NCI-H1694 (cell line): ENCODE results near the gene B4GALT3.

ENCODE experiments used
- DNase-seq: peaks from one replicate; lab custom pipeline; 2025; lab: John Stamatoyannopoulos, UW

Gene B4GALT3

GRCh38 chr1:161188381-161188780 is 11.1 kb upstream of the B4GALT3 start:
- no peak for DNase-seq

- no peak for DNase-seq
These were observed 10.0 kb upstream of the B4GALT3 start for GRCh38 chr1:161187311-161187710.

- no peak for DNase-seq
These were observed 8.5 kb upstream of the B4GALT3 start for GRCh38 chr1:161185732-161186311.

- peak; percentile 96 for DNase-seq
These were observed 8.0 kb upstream of the B4GALT3 start for GRCh38 chr1:161185282-161185682.

GRCh38 chr1:161182214-161182613 is 4.9 kb upstream of the B4GALT3 start:
- no peak for DNase-seq

- DNase-seq, result no peak
These were observed 3.3 kb upstream of the B4GALT3 start for GRCh38 chr1:161180639-161181038.

- DNase-seq, result no peak
These were observed 2.4 kb upstream of the B4GALT3 start for GRCh38 chr1:161179698-161180097.

GRCh38 chr1:161177936-161178244 is 583 bp upstream of the B4GALT3 start:
- no peak for DNase-seq

GRCh38 chr1:161176468-161177111 is 717 bp downstream of the B4GALT3 start:
- no peak for DNase-seq

- no peak for DNase-seq
These were observed 1.4 kb downstream of the B4GALT3 start for GRCh38 chr1:161175771-161176453.

- DNase-seq, result no peak
These were observed 2.4 kb downstream of the B4GALT3 start for GRCh38 chr1:161174911-161175310.

- no peak for DNase-seq
These were observed 3.6 kb downstream of the B4GALT3 start for GRCh38 chr1:161173711-161174110.

GRCh38 chr1:161172776-161173376 is 4.4 kb downstream of the B4GALT3 start:
- DNase-seq, result no peak

GRCh38 chr1:161172349-161172748 is 5.0 kb downstream of the B4GALT3 start:
- no peak for DNase-seq

- no peak for DNase-seq
These were observed 5.6 kb downstream of the B4GALT3 start for GRCh38 chr1:161171696-161172095.

- no peak for DNase-seq
These were observed 6.1 kb downstream of the B4GALT3 start for GRCh38 chr1:161171191-161171590.

- DNase-seq, result no peak
These were observed 8.4 kb downstream of the B4GALT3 start for GRCh38 chr1:161168906-161169305.

- no peak for DNase-seq
These were observed 10.4 kb downstream of the B4GALT3 start for GRCh38 chr1:161166669-161167548.

- DNase-seq, result peak; percentile 99
These were observed 11.3 kb downstream of the B4GALT3 start, which contains the start of gene PPOX for GRCh38 chr1:161165742-161166668. Gene PPOX (plus strand): TSS chr1:161166426. CDS start chr1:161166848, 422 bp downstream.

- no peak for DNase-seq
These were observed 12.3 kb downstream of the B4GALT3 start for GRCh38 chr1:161164901-161165610.
